HG02571 (cell line): ENCODE data around the gene OSBPL8.
"Not testable (repeated sequence)": the region's sequence is repeated elsewhere in the genome, so short reads cannot be mapped to it uniquely, and the experiment has no call there.

Experiments used
- ATAC-seq: cut with Tn5 transposase; IDR thresholded peaks from one replicate; pipeline ENCODE4 v1.9.1; 2021; ENCODE audit warnings: mild to moderate bottlenecking, moderate library complexity; ENCODE audit not compliant: unreplicated experiment

OSBPL8 gene

DNA sequence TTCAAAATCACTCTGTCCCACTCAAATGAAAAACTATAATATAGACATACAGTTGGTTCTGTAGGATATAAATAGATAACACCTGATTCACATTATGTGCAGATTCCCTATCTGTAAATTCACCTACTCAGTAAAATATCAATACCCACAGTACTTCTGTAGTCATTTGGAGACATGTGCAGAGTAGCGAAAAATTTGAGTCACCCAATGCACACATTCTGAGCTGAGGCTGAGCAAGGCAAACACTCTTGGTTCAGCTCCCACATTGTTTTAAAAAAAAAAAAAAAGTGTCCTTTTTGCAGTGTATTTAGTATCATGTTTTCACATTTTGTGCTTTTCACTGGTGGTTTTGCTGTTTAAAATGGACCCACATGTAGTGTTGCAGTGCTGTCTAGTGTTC is 184.1 kb downstream of the OSBPL8 start:
- ATAC-seq = no peak

DNA sequence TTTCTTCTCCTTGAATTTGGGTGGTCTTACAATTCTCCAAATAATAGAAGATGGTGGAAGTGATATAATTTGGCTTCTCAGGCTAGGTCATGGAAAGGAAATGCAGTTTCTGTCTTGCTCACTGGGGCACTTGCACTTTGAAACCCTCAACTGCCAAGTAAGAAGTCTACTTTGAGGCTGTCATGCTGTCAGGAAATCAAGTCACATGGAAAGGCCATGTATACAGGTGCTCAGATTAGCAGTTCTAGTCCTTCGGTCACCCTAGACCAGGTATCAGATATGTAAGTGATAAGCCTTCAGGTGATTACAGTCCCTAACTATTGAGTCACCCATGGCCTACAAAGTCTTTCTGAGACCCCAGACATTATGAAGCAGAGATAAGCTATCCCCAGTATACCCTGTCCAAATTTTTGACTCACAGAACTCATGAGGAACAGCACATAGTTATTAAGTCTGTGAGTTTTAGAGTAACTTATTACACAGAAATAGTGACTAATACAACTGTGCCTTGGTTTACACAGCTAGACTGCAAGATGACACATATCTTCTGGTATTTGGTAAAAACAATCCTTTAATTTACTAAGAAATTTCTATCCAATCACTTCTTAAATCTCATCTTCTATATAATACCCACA is 185.1 kb downstream of the OSBPL8 start:
- ATAC-seq = no peak

DNA sequence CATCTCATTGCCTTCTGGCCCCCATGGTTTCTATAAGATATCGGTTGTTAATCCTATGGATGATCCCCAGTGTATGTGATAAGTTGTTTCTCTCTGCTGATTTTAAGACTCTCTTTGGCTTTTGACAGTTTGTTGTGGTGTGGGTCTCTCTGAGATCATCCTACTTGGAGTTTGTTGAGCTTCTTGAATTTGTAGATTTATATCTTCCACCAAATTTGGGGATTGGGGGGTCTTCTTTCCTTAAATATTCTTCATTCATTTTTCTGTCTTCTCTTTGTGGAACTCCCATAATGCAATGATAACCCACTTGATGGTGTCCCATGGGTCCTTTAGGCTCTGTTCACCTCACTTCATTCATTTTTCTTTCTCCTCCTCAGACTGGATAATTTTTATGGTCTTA is 191.3 kb downstream of the OSBPL8 start:
- ATAC-seq = no peak

DNA sequence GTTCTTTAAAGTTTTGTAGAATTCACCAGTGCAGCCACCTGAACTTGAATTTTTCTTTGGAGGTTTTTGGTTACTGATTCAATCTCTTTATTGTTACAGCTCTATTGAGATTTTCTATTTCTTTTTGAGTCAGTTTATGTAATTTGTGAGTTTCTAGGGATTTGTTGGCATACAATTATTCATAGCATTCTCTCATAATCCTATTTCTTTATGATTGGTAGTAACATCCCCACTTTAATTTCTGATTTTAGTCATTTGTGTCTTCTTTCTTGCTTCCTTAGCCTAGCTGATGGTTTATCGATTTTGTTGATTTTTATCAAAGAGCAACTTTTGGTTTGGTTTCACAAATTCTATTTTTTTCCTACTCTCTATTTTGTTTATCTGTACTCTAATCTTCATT is 193.4 kb downstream of the OSBPL8 start:
- ATAC-seq = no peak

DNA sequence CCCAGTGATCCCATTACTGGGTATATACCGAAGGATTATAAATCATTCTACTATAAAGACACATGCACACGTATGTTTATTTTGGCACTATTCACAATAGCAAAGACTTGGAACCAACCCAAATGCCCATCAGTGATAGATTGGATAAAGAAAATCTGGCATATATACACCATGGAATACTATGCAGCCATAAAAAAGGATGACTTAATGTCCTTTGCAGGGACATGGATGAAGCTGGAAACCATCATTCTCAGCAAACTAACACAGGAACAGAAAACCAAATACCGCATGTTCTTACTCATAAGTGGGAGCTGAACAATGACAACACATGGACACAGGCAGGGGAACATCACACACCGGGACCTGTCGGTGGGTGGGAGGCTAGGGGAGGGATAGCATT is 195.4 kb downstream of the OSBPL8 start:
- not testable (repeated sequence) for ATAC-seq

DNA sequence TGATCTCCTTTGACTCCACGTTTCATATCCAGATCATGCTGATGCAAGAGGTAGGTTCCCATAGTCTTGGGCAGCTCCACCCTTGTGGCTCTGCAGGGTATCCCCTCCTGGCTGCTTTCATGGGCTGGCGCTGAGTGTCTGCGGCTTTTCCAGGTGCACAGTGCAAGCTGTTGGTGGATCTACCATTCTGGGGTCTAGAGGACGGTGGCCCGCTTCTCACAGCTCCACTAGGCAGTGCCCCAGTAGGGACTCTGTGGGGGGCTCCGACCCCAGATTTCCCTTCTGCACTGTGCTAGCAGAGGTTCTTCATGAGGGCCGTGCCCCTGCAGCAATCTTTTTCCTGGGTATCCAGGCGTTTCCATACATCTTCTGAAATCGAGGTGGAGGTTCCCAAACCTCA is 199.3 kb downstream of the OSBPL8 start:
- ATAC-seq = no peak

DNA sequence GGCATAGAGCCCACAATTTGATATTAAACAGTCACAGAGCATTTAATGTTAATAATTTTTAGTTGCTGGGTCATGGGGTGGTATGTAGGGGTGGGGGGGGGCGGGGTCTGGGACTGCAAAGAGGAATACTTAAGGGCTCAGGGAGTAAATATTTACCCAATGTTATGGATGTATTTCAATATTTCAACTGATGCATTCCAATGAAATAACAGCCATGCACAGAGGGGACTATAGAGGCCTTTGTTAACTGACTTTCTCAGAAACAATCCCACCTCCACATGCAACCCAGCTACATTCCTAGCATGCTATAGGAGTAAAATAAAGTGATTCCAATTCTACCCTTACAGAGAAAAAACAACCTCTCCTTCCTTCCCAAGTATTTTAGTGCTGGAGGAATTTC is 203.5 kb downstream of the OSBPL8 start:
- no peak for ATAC-seq

DNA sequence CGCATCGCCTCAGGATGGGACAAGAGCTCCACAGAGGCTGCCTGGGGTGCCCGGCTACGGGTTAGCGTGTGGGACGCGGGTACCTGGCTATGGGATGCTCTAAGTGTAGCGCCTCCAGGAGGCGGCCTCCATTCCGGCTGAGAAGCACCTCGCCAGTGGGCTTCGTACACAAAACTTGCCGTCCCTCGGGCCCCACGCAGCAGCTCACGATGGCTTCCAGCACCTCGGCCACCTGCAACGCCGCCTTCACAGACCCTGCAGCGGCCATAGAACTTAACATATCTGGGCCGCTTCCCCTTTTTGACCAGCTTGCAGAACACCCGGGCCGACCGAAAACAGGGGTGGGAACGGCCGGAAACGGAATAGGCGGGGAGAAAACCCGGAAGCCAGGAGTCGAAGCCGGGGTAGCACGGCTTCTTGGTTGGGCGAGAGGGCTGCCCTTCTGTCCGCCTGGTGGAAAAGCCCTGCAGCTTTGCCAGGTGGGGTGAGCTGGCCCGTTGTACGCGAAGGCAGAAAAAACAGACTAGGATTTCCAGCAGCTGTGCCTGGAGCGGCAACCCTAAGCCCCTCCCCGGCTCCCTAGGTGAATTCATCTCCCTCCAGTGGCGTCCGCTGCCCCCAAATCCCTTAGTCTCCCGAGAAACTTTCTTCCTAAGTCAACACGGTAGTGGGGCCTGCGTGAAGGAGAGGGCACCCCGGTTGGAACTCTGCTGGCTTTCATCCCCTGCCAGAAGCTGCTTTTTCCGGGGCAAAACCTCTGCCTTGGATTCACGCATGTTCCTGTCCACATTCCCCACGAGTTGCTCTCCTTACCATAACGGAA is 211.3 kb downstream of the OSBPL8 start, which contains the start of gene BBS10:
Gene BBS10, minus strand, starts transcription at position 337 of the 823 bp plus-strand sequence. Its CDS starts 57 bp downstream, at position 280.
- ATAC-seq = peak; percentile 99

DNA sequence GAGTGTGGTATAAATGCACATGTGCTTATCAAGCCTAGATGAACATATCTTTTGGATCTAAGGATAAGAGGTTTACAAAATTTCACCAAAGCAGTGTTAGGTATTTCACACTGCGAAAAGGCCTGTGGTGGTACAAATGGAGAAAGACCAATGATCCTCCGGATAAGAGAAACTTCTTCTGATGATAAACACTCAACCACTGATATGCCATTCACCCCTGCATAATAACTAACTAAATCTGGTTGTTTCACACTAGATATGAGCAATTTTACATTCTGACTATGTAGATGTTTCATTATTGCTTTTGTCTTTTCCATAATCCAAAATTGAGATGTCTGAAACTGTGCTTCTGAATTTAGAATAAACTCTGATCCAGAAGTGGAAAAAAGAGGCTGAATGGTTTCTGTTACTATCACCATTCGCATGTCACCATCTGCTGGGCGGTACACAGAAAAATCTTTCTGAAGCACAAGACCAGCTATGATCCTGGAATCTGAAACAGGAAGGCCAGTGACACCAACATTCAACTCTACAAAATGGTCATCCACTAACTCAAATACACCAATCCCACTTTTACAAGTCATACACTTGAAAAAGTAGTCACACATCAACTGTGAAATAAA is 212.7 kb downstream of the OSBPL8 start:
- ATAC-seq = no peak

DNA sequence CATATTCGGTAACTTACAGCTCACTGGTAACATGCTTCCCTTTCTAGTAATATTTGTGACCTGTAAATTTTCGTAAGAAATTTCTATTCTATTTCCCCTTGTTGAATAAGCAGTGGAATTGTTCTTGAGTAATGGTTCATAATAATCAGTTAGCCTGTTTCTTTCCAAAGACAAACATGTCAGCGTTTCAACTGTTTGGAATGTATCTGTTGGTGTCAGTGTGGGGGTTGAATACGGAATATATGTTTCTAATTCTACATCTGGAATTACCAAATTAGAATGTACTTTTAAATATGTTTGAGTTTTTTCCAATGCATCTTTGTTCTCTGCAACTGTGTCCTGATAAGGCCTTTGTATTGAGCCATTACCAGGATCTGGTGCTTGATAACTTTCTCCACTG is 213.3 kb downstream of the OSBPL8 start:
- ATAC-seq = no peak

DNA sequence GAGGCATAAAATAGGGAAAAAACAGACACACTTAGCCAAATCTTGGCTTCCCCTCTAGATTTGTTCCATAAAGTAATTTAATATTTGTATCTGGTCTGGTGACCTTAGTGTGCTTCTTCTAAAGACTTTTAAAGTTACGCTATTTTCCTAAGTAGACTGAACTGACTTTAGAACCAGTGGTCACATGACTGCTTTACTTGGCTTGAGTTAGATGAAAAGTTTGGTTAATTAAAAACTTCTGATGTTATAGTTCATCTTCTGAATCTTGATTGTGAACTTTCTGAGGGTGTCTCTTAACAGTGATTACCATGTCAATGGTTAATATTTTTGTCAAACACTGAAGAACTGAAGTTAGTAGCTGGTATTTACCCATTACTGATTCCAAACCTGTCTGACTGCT is 214.0 kb downstream of the OSBPL8 start:
- no peak for ATAC-seq

DNA sequence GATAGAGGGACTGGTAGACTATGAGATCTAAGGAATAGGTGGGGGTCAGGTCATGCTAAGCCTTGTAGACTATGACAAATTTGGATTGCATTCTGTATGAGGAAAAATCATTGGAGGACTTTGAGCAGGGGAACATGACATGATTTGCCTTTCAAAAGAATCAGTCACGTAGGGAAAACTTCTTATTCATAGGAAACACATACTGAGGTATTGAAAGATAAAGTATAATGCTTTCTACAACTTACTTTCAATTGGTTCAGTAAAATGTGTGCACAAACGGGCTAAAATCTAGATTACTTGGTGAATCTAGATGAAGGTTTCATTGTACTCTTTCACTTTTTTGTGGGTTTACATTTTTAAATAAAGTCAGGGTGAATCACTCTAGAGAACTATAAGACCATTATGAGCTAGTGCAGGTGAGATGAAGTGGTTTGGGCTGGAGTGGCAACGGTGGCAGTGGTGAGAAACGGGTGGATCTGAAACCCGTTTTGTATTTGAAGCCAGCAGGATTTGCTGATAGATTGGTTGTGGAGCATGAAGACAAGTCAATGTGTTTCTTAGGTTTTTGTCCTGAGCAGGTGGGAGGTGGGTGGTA is 218.0 kb downstream of the OSBPL8 start:
- no peak for ATAC-seq

DNA sequence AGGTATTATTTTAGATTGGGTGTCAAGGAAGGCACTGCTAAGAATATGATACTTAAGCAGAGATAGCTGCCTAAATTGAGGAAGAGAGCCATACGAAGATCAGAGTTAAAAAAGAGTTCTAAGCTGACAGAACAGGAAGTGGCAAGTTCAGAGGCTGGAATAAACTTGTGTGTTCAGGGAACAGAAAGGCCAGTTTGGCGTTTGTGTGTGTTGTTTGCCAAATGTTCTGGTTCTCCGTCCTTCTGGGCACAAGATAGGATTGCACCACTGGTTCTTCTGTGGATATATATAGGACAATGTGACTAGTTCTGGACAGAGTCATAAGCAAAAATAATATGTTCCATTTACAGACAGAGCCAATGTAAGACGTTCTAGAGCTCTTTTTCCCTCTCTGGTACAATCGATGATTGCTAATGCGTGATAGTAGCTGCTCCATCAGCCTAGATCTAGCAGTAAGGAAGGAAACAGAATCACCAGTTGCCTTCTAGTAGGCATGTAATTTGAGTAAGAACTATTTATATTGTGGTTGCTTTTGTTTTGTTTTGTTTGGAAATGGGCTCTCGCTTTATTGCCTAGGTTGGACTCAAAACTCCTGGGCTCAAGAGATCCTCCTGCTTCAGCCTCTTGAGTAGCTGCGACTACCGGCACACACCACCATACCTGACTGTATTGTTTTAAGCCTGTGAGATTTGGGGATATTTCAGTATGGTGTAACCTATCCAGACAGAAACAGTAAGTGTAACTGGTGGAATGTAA is 218.7 kb downstream of the OSBPL8 start:
- no peak for ATAC-seq

DNA sequence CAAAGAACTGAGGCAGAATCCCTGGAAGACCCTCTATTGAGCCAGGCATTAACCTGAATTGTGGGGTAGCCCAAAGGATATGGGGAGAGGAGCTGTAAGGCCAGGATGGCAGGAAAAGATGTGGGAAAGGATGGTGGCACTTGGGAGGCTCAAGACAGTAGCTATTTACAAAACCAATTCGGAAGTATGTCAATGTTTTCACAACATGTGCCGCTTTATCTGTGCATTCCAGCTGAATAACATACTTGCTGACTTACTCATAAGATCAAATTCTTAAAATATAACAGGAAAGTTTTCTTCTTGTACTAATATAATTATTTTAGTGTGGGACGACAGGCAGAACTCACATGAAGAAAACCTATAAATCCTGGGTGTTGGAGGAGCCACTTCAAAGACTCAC is 222.0 kb downstream of the OSBPL8 start:
- ATAC-seq = no peak

DNA sequence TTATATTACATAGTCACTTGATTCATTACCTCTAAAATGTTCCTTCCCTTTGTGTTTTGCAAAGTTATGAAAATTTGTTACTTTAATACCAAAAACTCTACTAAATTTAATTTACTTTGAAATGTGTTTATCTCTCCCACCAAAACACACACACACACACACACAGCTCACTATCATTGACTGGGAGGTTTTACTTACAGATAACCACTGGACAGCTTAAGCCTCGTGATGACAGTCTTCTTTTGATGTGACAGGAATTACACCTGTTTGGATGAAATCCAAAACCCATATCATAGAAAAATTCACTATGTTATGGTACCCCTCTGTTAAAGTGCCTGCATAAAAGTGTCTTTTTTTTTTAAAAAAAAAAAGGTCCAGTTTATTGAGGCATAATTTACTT is 227.0 kb downstream of the OSBPL8 start:
- no peak for ATAC-seq

DNA sequence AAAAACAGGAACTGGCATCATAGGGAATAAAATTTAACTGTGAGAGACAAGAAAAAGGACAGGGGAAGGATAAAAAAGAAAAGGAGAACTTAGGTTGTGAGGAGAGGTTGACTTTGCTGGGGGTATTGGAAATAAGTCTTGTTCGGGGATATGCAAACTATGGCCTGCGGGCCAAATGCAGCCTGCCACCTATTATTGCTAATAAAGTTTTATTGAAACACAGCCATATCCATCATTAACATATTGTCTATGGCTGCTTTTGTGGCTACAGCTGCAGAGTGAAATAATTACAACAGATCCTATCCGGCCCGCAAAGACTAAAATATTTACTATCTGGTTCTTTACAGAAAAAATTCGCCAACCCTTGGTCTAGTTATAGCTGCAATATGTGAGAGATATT is 230.0 kb downstream of the OSBPL8 start:
- no peak for ATAC-seq

DNA sequence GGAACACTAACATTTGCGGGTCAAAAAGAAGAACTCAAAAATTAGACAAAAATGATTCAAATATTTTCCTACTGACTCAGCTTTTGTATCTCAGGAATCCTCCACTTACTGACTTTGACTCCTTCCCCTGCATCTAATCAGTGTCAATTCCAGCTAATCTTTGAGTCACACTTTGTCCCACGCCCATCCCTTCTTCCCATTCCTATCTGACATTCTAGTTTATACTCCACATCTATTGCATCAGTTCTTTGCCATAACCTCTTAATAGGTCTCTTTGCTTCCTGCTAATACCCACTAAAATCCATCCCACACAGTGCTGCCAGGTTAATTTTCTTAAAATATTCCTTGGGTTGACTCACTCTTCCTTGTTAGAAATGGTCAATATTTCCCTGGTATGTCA is 230.4 kb downstream of the OSBPL8 start:
- no peak for ATAC-seq

DNA sequence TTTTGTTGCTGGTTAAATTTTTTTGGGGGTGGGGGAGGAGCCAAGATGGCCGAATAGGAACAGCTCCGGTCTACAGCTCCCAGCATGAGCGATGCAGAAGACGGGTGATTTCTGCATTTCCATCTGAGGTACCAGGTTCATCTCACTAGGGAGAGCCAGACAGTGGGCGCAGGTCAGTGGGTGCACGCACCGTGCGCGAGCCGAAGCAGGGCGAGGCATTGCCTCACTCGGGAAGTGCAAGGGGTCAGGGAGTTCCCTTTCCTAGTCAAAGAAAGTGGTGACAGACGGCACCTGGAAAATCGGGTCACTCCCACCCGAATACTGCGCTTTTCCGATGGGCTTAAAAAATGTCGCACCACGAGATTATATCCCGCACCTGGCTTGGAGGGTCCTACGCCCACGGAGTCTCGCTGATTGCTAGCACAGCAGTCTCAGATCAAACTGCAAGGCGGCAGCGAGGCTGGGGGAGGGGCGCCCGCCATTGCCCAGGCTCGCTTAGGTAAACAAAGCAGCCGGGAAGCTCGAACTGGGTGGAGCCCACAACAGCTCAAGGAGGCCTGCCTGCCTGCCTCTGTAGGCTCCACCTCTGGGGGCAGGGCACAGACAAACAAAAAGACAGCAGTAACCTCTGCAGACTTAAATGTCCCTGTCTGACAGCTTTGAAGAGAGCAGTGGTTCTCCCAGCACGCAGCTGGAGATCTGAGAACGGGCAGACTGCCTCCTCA is 239.8 kb downstream of the OSBPL8 start:
- not testable (repeated sequence) for ATAC-seq

DNA sequence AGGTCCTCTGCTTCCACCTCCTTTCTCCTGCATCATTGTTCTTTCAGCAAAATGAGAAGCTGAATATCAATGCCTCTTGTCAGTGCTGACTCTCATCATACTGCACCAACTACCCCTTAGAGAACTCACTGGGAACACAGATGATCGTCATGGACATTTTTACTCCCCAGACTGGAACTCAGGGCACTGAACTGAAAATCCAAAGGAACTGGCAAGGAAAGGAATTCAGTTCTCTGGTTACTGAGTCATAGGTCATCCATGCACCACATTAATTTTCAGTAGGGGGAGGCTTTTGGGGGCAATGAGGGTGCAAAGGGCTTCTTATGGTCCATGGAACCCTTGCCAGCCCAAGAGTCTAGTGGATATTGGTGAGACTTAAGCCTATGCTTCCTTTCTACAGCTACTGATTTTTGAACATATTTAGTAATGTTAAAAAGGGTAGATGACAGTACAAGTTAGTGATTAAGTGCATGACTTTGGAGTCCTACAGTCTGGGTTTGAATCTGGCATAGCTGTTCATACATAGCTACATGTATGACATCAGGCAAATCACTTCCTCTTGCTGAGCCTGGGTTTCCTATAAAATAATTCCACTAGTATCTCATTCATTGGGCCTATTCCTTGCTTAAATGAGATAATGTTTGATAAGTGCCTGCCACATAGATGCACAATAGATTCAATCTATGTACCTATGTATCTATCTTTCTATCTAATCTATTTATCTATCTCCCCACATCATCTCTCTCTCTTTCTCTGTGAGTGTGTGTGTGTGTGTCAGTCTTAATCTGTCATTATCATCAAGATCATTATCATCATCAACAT is 240.6 kb downstream of the OSBPL8 start:
- no peak for ATAC-seq
